Neuron (in vitro differentiated cells): ENCODE measurements around the gene MGST2.
A peak's percentile ranks its signal among the peaks of the same experiment; 100 is the strongest.

Experiments used
- H2AFZ ChIP-seq: one replicate; pipeline ENCODE4 v1.6.1; 2013; ENCODE audit warnings: low read depth, mild to moderate bottlenecking, inconsistent platforms, low read length, moderate library complexity
- H3K27me3 ChIP-seq: one replicate; pipeline ENCODE4 v1.6.1; 2013; ENCODE audit warnings: low read length; ENCODE audit not compliant: insufficient read depth
- H3K36me3 ChIP-seq: one replicate; pipeline ENCODE4 v1.6.1; 2013; ENCODE audit warnings: low read length; ENCODE audit not compliant: insufficient read depth
- H3K4me1 ChIP-seq: one replicate; pipeline ENCODE4 v1.6.1; 2013; ENCODE audit warnings: low read length; ENCODE audit not compliant: insufficient read depth
- H3K4me3 ChIP-seq: 2 replicates; pipeline ENCODE4 v1.5.1; 2013; ENCODE audit warnings: mild to moderate bottlenecking, low read length, moderate library complexity
- H3K9me3 ChIP-seq: one replicate; pipeline ENCODE4 v1.6.1; 2013; ENCODE audit warnings: low read length

Gene MGST2

DNA sequence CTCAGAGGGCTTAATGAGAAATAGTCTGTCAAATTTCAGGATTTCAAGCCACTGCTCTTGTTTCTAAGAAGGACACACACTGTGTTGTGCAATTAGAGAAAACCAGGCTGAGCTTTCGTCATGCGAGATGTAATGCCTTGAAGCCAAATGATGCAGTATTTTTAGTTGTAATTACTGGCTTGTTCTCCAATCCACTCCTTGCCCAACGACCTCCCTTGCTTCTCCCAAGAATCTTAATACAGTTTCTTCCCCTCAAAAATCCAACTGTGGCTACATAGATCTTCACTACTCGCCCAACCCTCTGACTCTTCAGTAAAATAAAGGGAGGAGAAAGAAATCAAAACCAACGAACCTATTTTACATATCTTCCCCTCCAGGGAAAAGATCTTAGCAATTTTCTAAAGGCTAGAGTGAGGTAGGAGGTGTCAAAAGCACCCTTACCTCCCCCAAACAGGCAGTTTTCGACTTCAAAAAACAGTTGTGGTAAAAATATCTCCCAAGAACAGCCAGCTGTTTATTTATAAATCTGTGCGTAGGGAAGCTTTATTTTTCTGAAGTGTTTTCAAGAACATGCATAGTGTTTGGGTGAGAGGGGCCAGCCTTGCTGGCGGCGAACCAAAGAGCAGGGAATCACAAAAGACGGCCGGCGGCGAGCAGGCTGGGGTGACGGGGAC lies 68.7 kb downstream of the MGST2 start:
- Histone ChIP-seq H3K4me3 (peak overlapping the region; percentile 48), H3K9me3 (no peaks in the 10 kb centered on the region), H3K4me1 (peaks cover 20% of the 10 kb centered on the region)

DNA sequence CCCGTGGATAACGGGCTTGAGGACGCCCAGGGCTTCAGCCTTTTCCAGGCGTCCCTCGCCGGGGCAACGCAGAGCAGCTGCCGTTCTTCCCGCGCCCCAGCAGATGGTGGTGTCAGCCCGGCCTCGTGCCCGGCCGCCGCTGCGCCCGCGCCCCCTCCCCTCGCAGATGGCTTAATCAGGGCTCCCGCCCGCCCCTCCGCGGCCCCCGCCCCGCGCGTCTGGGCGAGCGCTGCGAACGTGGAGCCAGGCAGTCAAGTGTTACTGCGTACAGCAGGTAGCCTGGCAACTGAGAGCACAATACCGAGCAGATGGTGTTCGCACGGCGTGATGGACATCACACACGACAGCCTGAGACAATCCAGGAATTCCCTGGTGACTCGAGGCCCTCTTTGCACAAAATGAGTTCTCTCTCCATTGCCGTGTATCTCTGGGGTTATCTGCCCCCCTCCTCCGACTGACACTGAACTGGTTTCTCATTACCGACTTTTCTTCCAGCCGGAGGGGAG lies 69.3 kb downstream of the MGST2 start:
- peaks cover 18% of the 10 kb centered on the region for H3K4me1 ChIP-seq
- peak overlapping the region; percentile 86 for H2AFZ ChIP-seq
- H3K36me3 ChIP-seq: no peaks in the 10 kb centered on the region
- H3K4me3 ChIP-seq: peak overlapping the region; percentile 48
- H3K9me3 ChIP-seq: no peaks in the 10 kb centered on the region
- no peaks in the 10 kb centered on the region for H3K27me3 ChIP-seq

More for the DNA sequence above, 68.7 kb downstream of the MGST2 start:
- peak overlapping the region; percentile 86 for H2AFZ ChIP-seq
- H3K36me3 ChIP-seq: no peaks in the 10 kb centered on the region
- no peaks in the 10 kb centered on the region for H3K27me3 ChIP-seq

GRCh38 chr4:139735381-139736273 lies 70.0 kb downstream of the MGST2 start:
- no peaks in the 10 kb centered on the region for H3K36me3 ChIP-seq
- H2AFZ ChIP-seq: no peak overlapping the region
- no peaks in the 10 kb centered on the region for H3K27me3 ChIP-seq
- peaks cover 18% of the 10 kb centered on the region for H3K4me1 ChIP-seq
- peak overlapping the region; percentile 39 for H3K4me3 ChIP-seq
- H3K9me3 ChIP-seq: no peaks in the 10 kb centered on the region

DNA sequence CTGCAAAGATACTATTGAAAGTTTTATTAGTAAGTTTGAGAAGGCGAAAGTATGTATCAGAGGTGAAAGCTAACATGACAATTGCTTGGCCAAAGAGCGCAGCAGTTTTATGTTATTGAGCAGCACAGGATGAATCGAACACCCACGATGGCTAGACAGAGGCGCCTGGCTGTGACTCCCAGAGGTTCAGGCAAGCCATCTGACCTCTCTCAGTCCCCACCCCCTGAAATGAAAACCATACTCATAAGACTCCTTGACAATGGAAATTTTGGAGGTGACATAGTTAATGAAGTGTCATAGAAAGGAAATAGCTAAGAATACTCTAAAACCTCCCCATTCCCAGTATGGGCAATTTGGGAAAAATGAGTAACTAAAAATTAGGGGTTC lies 70.6 kb downstream of the MGST2 start:
- H3K27me3 ChIP-seq: no peaks in the 10 kb centered on the region
- no peaks in the 10 kb centered on the region for H3K9me3 ChIP-seq
- peaks cover 18% of the 10 kb centered on the region for H3K4me1 ChIP-seq
- no peak overlapping the region for H2AFZ ChIP-seq
- H3K4me3 ChIP-seq: no peak overlapping the region
- no peaks in the 10 kb centered on the region for H3K36me3 ChIP-seq

DNA sequence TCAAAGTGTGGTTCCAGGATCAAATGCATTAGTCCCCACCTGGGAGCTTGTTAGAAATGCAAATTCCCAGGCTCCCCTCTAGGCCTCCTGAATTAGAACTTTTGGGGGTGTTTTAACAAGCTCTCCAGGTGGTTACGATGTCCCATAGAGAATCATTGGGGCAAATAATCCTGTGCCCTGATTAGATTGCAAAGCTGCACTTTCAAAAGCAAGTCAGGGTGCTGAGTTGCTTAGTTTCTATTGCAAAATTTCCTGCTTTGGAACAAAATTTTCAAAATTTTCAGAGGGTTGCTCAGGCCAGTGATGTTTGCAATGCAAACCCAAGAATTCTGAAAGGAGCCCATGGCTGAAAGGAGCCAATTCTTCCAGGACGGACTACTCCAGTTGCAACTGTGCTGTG lies 71.0 kb downstream of the MGST2 start:
- no peak overlapping the region for H2AFZ ChIP-seq
- H3K9me3 ChIP-seq: no peaks in the 10 kb centered on the region
- H3K27me3 ChIP-seq: no peaks in the 10 kb centered on the region
- H3K4me3 ChIP-seq: no peak overlapping the region
- no peaks in the 10 kb centered on the region for H3K36me3 ChIP-seq
- H3K4me1 ChIP-seq: peaks cover 18% of the 10 kb centered on the region

- Histone ChIP-seq H3K4me3 (no peak overlapping the region), H3K9me3 (no peaks in the 10 kb centered on the region), H3K27me3 (no peaks in the 10 kb centered on the region), H3K36me3 (no peaks in the 10 kb centered on the region), H3K4me1 (peaks cover 16% of the 10 kb centered on the region), H2AFZ (no peak overlapping the region)
These were observed 73.4 kb downstream of the MGST2 start for GRCh38 chr4:139738846-139739613.

- H3K4me1 ChIP-seq: peaks cover 11% of the 10 kb centered on the region
- H2AFZ ChIP-seq: no peak overlapping the region
- H3K36me3 ChIP-seq: no peaks in the 10 kb centered on the region
- no peaks in the 10 kb centered on the region for H3K9me3 ChIP-seq
- no peak overlapping the region for H3K4me3 ChIP-seq
- no peaks in the 10 kb centered on the region for H3K27me3 ChIP-seq
These were observed 74.5 kb downstream of the MGST2 start for GRCh38 chr4:139740121-139740520.

DNA sequence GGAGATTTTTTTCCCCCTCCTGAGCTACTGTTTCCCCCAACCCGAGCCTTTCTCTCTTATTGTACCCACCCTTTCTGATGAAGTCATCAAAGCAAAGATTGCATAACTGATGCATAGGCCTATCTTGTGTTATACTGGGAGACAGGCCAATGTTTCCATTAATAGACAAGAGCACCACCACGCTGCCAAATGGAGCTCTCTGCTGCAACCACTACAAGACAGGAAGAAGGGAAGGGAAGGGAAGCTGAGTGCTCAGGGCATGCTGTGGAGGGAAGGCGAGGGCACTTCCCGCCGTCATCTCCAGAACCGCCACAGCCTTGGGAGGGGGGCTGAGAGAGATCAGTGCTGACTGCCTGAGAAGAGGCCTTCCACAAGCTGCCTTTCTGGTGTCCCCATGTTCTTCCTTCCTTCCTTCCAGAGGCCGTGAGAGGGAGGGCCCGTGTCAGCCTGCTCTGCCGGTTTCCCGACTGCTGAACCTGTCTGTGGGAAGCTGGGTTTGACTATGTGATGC lies 75.0 kb downstream of the MGST2 start:
- Histone ChIP-seq H3K9me3 (no peaks in the 10 kb centered on the region), H2AFZ (no peak overlapping the region), H3K4me1 (peaks cover 15% of the 10 kb centered on the region), H3K4me3 (no peak overlapping the region), H3K36me3 (no peaks in the 10 kb centered on the region), H3K27me3 (no peaks in the 10 kb centered on the region)

- peaks cover 23% of the 10 kb centered on the region for H3K4me1 ChIP-seq
- no peaks in the 10 kb centered on the region for H3K9me3 ChIP-seq
- no peak overlapping the region for H3K4me3 ChIP-seq
- no peak overlapping the region for H2AFZ ChIP-seq
- no peaks in the 10 kb centered on the region for H3K36me3 ChIP-seq
- no peaks in the 10 kb centered on the region for H3K27me3 ChIP-seq
These were observed 77.4 kb downstream of the MGST2 start for GRCh38 chr4:139743027-139743426.

- no peaks in the 10 kb centered on the region for H3K9me3 ChIP-seq
- H3K27me3 ChIP-seq: no peaks in the 10 kb centered on the region
- H3K4me3 ChIP-seq: no peak overlapping the region
- peaks cover 28% of the 10 kb centered on the region for H3K4me1 ChIP-seq
- no peak overlapping the region for H2AFZ ChIP-seq
- H3K36me3 ChIP-seq: no peaks in the 10 kb centered on the region
These were observed 78.6 kb downstream of the MGST2 start for GRCh38 chr4:139744232-139744631.

DNA sequence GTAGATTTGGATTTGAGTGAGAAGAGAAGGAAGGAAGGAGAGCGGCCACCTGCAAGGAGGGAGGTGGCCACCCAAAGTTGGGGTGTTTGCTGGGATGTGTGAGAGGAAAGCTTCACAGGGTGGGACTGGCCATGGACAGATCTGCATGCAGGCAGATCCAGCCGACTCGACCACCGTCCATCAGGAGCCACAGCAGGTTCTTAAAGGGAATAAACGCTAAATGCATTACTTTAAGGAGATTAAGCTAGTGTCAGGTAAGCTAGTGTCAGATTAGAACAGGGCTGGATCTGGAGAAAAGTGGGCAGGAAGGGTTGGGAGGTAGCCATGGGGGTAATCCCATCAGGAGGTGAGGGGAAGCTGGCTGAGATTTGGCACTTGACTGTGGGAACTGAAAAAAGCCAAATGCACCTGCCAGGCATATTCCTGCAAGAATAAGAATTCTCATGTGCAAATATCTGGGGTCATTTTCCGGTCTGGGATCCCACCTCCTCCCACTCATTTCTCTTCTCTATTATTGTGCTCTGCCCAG lies 79.6 kb downstream of the MGST2 start:
- Histone ChIP-seq H3K9me3 (no peaks in the 10 kb centered on the region), H3K36me3 (no peaks in the 10 kb centered on the region), H3K27me3 (no peaks in the 10 kb centered on the region), H3K4me3 (no peak overlapping the region), H3K4me1 (peaks cover 35% of the 10 kb centered on the region), H2AFZ (no peak overlapping the region)

DNA sequence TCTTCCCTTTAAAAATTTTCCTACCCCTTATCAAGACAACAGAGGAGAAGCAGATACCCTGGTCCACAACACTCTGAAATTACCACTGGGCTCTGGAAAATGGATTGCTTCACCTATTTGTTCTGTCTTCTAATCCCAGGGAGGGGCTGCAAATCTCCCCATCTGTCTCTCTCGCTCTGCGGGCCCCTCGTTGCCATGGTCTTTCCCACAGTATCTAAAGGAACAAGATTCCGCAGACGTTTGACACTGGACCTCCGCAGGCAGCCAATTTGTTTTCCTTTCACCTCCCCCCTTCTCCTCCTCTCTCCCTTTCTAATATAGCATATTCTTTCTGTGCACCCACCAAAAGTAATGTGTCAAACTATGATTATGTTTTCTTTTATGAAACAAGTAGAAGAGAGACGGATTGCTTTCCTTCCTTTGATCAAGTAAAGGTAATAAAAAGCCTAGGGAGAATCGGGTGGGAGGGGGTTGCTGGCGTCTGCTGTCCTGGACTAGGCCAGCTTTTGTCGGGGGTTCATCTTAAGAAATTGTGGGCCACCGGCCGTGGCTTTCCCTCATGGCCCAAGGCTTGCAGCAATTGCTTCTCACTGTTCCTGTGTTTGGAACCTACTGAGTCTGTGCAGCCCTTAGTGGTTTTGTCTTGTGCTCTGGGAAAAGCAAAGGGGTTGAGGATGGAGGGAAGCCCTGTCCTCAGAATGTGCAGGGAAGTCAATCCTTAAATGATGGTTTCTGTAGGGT lies 81.0 kb downstream of the MGST2 start:
- peak overlapping the region; percentile 41 for H3K4me3 ChIP-seq
- no peak overlapping the region for H2AFZ ChIP-seq
- H3K27me3 ChIP-seq: no peaks in the 10 kb centered on the region
- H3K4me1 ChIP-seq: peaks cover 39% of the 10 kb centered on the region
- no peaks in the 10 kb centered on the region for H3K36me3 ChIP-seq
- no peaks in the 10 kb centered on the region for H3K9me3 ChIP-seq
